Neural cell (in vitro differentiated cells): ENCODE measurements around the gene FYN.

Experiments
- CTCF ChIP-seq: fragments of 450-650 bp; IDR thresholded peaks from 2 replicates; pipeline ENCODE4 v1.5.1; 2014; ENCODE audit warnings: antibody characterized with exemption, mild to moderate bottlenecking, moderate library complexity; ENCODE audit not compliant: poor library complexity, severe bottlenecking
- RAD21 ChIP-seq: fragments of 450-650 bp; conservative IDR thresholded peaks from 2 replicates; pipeline ENCODE4 v1.6.1; 2014; ENCODE audit warnings: antibody characterized with exemption, mild to moderate bottlenecking, moderate library complexity

DNA sequence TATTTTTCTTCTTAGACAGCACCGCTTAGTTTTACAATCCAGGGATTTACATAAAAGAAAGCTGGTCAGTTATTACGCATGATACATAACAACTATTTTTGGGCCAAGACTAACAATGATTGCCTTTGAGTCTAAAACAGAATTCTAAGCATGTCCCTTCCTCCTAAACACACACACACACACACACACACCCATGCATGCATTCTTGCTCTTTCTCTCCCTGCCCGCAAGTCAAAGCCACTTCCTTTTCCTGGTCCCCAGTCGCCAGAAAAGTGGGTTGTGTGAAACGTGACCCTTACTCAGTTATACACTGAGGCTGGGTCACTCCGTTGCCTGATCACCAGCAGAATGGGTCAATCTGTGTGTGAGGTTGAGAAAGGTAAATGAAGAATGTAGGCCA is 31.4 kb downstream of the FYN start:
- TF ChIP-seq RAD21: no peak
- TF ChIP-seq CTCF: no peak
